ENCODE data around the gene TACO1. TPM values are rescaled to one million over a fixed set of nuclear protein-coding genes. Genes with fewer than 3 reads are reported as not detected.
A peak's percentile ranks its signal among the peaks of the same experiment; 100 is the strongest.

TACO1 gene
- total and polyA plus RNA-seq, 8 donors: 7.0 to 26.6 (median 15.9) TPM

DNA sequence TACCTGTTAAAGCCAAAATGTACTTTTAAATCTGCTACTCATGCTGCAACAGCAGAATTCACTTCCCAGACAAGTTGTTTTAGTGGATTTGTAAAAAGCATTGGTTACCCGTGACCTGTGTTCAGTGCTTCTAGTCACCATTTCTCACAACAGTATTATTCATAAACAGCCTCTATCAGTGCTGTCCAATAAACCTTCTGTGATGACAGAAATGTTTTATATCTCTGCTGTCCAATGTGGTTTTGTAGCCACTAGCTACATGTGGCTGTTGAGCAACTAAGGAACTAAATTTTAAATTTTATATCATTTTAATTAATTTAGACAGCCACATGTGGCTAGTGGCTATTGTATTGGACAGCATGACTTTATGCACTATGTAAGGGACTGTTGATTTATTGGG is 34.1 kb downstream of the TACO1 start:
- 72 to 100% (median 92%) methylated on average over 1 of the region's 1 CpG for WGBS, 5 donors
- Histone ChIP-seq H3K9me3 (no peaks in the 10 kb centered on the region), H3K36me3 (peaks cover 16 to 68% (median 65%) of the 10 kb centered on the region in 4 donors), H3K4me1 (peaks cover 7 to 73% (median 46%) of the 10 kb centered on the region in 4 donors), H3K4me3 (no peak overlapping the region), H3K27ac (peak overlapping the region in 2 of 5 donors; percentile 58 to 61), H3K27me3 (no peaks in the 10 kb centered on the region)
- intact Hi-C loops (cut with DNase I; ENCODE audit: low total_unique reads): no loop called here
- no peak for DNase-seq
- TF ChIP-seq POLR2AphosphoS5 (IDR thresholded peaks at IDR 0.05) (no peak), EP300 (IDR thresholded peaks at IDR 0.05) (no peak), POLR2A (IDR thresholded peaks at IDR 0.05) (no peak)
- TF ChIP-seq, protein P1, sequence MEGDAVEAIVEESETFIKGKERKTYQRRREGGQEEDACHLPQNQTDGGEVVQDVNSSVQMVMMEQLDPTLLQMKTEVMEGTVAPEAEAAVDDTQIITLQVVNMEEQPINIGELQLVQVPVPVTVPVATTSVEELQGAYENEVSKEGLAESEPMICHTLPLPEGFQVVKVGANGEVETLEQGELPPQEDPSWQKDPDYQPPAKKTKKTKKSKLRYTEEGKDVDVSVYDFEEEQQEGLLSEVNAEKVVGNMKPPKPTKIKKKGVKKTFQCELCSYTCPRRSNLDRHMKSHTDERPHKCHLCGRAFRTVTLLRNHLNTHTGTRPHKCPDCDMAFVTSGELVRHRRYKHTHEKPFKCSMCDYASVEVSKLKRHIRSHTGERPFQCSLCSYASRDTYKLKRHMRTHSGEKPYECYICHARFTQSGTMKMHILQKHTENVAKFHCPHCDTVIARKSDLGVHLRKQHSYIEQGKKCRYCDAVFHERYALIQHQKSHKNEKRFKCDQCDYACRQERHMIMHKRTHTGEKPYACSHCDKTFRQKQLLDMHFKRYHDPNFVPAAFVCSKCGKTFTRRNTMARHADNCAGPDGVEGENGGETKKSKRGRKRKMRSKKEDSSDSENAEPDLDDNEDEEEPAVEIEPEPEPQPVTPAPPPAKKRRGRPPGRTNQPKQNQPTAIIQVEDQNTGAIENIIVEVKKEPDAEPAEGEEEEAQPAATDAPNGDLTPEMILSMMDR (IDR thresholded peaks at IDR 0.05): no peak

DNA sequence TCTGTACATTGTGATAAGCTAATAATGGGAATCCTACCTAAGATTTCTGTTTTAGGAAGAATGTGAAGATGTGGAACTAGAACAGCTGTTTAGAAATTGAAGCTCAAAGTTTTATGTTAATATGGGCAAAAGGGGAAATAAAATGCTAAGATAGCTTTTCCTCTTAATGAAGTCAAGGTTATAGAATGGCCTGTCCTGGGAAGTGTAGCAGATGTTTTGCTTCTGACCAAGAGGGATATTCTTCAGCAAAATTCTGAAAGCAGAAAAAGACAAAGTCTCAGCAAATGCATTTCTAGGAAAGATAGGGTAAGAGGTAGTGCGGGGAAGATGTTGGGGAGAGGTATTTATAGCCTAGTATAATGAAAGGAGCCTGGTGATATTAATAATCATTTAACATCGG is 34.6 kb downstream of the TACO1 start:
- intact Hi-C loops (cut with DNase I; ENCODE audit: low total_unique reads): no loop called here
- peaks cover 16 to 68% (median 65%) of the 10 kb centered on the region in 4 donors for H3K36me3 ChIP-seq
- DNase-seq: no peak
- no peaks in the 10 kb centered on the region for H3K27me3 ChIP-seq
- WGBS, 5 donors: 73 to 95% (median 85%) methylated on average over 2 of the region's 2 CpGs
- no peaks in the 10 kb centered on the region for H3K9me3 ChIP-seq
- TF ChIP-seq, protein P1 (IDR thresholded peaks at IDR 0.05): no peak
- TF ChIP-seq POLR2A (IDR thresholded peaks at IDR 0.05): no peak
- no peak for TF ChIP-seq EP300 (IDR thresholded peaks at IDR 0.05)
- TF ChIP-seq POLR2AphosphoS5 (IDR thresholded peaks at IDR 0.05): no peak
- H3K4me3 ChIP-seq: no peak overlapping the region
- H3K27ac ChIP-seq: peak overlapping the region in 2 of 5 donors; percentile 58 to 61
- peaks cover 7 to 70% (median 44%) of the 10 kb centered on the region in 4 donors for H3K4me1 ChIP-seq

DNA sequence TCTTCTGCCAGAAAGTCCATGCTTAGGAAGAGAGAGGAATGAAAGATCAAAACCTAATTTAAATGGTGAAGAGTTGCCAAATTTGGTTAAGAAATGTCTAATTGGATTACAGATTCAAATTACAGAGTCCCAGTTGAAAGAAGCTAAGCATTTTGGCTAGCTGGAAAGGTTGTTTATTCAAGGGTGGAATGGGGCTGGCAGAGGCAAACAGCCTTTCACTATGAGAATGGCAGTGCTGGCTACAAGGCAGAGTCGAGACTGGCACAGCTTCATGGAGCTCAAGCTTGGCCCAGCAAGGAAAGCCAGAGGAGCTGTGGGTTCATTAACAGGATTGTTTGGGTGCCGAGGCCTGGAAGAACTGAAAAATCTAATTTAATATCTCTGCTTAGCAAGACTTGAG is 35.1 kb downstream of the TACO1 start:
- no peak for DNase-seq
- Histone ChIP-seq H3K36me3 (peaks cover 16 to 68% (median 65%) of the 10 kb centered on the region in 4 donors), H3K4me1 (peaks cover 7 to 65% (median 42%) of the 10 kb centered on the region in 4 donors), H3K27me3 (no peaks in the 10 kb centered on the region), H3K9me3 (no peaks in the 10 kb centered on the region), H3K27ac (peak overlapping the region in 2 of 5 donors; percentile 58 to 61), H3K4me3 (no peak overlapping the region)
- no peak for TF ChIP-seq EP300 (IDR thresholded peaks at IDR 0.05)
- TF ChIP-seq POLR2AphosphoS5 (IDR thresholded peaks at IDR 0.05): no peak
- TF ChIP-seq POLR2A (IDR thresholded peaks at IDR 0.05): no peak
- TF ChIP-seq, protein P1 (IDR thresholded peaks at IDR 0.05): no peak
- WGBS, 5 donors: 34 to 67% (median 60%) methylated on average over 2 of the region's 2 CpGs
- intact Hi-C loops (cut with DNase I; ENCODE audit: low total_unique reads): no loop called here

DNA sequence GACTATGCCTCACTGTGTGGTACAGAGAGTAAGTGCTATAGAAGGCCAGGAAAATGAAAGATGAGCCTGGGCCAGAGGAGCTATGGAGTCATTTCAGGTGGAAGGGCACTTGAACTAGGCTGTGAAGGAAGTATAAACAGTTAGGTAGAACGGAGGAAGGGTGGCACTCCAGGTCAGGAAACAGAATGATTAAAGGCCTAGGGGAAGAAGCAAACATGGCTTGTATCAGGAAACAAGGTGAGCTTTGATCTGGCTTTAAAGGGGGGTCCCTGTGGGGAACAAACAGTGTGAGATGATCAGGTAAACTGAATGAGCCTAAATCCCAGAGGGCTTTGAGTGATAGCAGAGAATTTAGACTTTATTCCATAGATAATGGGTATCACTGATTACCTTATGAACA is 38.4 kb downstream of the TACO1 start:
- Histone ChIP-seq H3K27me3 (no peaks in the 10 kb centered on the region), H3K4me1 (peaks cover 0 to 60% (median 28%) of the 10 kb centered on the region in 4 donors), H3K36me3 (peaks cover 18 to 60% (median 56%) of the 10 kb centered on the region in 4 donors), H3K4me3 (no peak overlapping the region), H3K9me3 (no peaks in the 10 kb centered on the region), H3K27ac (no peak overlapping the region)
- intact Hi-C loops (cut with DNase I; ENCODE audit: low total_unique reads): no loop called here
- DNase-seq: no peak
- WGBS, 5 donors: 13 to 21% (median 17%) methylated on average over 1 of the region's 1 CpG
- TF ChIP-seq, protein P1 (IDR thresholded peaks at IDR 0.05): no peak
- TF ChIP-seq POLR2A (IDR thresholded peaks at IDR 0.05) (no peak), POLR2AphosphoS5 (IDR thresholded peaks at IDR 0.05) (no peak), EP300 (IDR thresholded peaks at IDR 0.05) (no peak)
